ENCODE results near the gene RPTOR. TPM values are rescaled to one million over a fixed set of nuclear protein-coding genes. Genes with fewer than 3 reads are reported as not detected.

RPTOR gene
- total RNA-seq, 1 experiment from 2014 or later = 25.1 TPM

GRCh38 chr17:80831491-80831890 lies 286.9 kb downstream of the RPTOR start:
- peak overlapping the region in 1 of 3 experiments; percentile 15; a peak in 2 of 7 replicates for H3K27ac Mint-ChIP-seq
- H3K79me1 ChIP-seq (ENCODE audit: insufficient read depth, low read depth, low read length, poor library complexity, severe bottlenecking) = no peaks in the 10 kb centered on the region
- peaks cover 0 to 4% (median 0%) of the 10 kb centered on the region in 3 experiments; a peak in 2 of 7 replicates for H3K36me3 Mint-ChIP-seq (ENCODE audit: insufficient read depth in 1 of 3, low read depth in 3 of 3)
- H3K4me1 ChIP-seq (ENCODE audit: insufficient read depth, low read length) = peaks cover 9% of the 10 kb centered on the region; the same call in 1 of the 2 replicates
- no peak overlapping the region for H3K9ac ChIP-seq (ENCODE audit: extremely low read depth, insufficient read length, low read length)
- no peak overlapping the region for H3K18ac ChIP-seq (ENCODE audit: insufficient read length, low read depth, low read length)
- no peaks in the 10 kb centered on the region for H3K23me2 ChIP-seq (ENCODE audit: insufficient read length, low read depth, low read length, poor library complexity, severe bottlenecking)
- no peak overlapping the region for H4K8ac ChIP-seq (replicated peaks; ENCODE audit: insufficient read length, low read depth, low read length)
- no peak overlapping the region for H3K4me2 ChIP-seq (ENCODE audit: insufficient read depth, insufficient read length, low read length)
- no peak overlapping the region for H3T11ph ChIP-seq (ENCODE audit: low read length)
- H3K4ac ChIP-seq (ENCODE audit: low read depth, low read length) = no peak overlapping the region
- no peaks in the 10 kb centered on the region for H3K9me3 ChIP-seq (ENCODE audit: control insufficient read depth, low read depth, low read length)
- no peak overlapping the region for H2AFZ ChIP-seq (ENCODE audit: low read length)
- H2BK20ac ChIP-seq (ENCODE audit: low read depth, low read length, poor library complexity, severe bottlenecking) = no peak overlapping the region
- H4K5ac ChIP-seq (ENCODE audit: insufficient read length, low read depth, low read length) = no peak overlapping the region
- no peak for DNase-seq
- TF ChIP-seq CTCF (conservative IDR thresholded peaks at IDR 0.05) = no peak
- no peak overlapping the region for H2BK5ac ChIP-seq (ENCODE audit: insufficient read length, low read length)
- H4K20me1 ChIP-seq (ENCODE audit: control insufficient read depth, insufficient read depth, insufficient read length) = peaks cover 3% of the 10 kb centered on the region
- H3K56ac ChIP-seq (ENCODE audit: insufficient read length, low read depth, low read length) = no peak overlapping the region
- no peak overlapping the region; a peak in 1 of 5 replicates for H3K4me3 Mint-ChIP-seq
- no peak overlapping the region for H2BK12ac ChIP-seq (ENCODE audit: insufficient read length, low read depth, low read length)
- H2BK120ac ChIP-seq (ENCODE audit: low read depth, low read length, poor library complexity, severe bottlenecking) = no peak overlapping the region
- peaks cover 48 to 50% of the 10 kb centered on the region in 2 experiments for H3K4me1 Mint-ChIP-seq
- no peak overlapping the region for H2AK5ac ChIP-seq (ENCODE audit: insufficient read length, low read length)
- no peaks in the 10 kb centered on the region; a peak in 2 of 5 replicates for H3K9me3 Mint-ChIP-seq
- H3K27me3 ChIP-seq (ENCODE audit: insufficient read depth, low read length) = no peaks in the 10 kb centered on the region
- H2BK15ac ChIP-seq (ENCODE audit: low read depth, low read length) = no peak overlapping the region
- WGBS (ENCODE audit: extremely low coverage, insufficient read length, low lambda C conversion rate) = no CpG with 5 or more reads among the region's 6 CpGs
- H4K91ac ChIP-seq (ENCODE audit: insufficient read length, low read depth, low read length) = no peak overlapping the region
- peaks cover 26% of the 10 kb centered on the region for H3K27me3 Mint-ChIP-seq (ENCODE audit: low read depth)
- H3K27ac ChIP-seq (ENCODE audit: insufficient read length, low read depth, low read length) = no peak overlapping the region
- H3K23ac ChIP-seq (ENCODE audit: insufficient read length, low read depth, low read length) = no peak overlapping the region
- no peaks in the 10 kb centered on the region for H3K79me2 ChIP-seq (ENCODE audit: insufficient read depth, low read length)
- no peak overlapping the region for H3K14ac ChIP-seq (ENCODE audit: insufficient read depth, low read length)

Data from H9 (cell line).